ENCODE results near the gene B4GAT1. TPM values are rescaled to one million over a fixed set of nuclear protein-coding genes. Genes with fewer than 3 reads are reported as not detected.
A peak's percentile ranks its signal among the peaks of the same experiment; 100 is the strongest.

B4GAT1 gene
- total and polyA plus RNA-seq, 9 of the 15 experiments (the other 6 are each of a cell fraction or from before 2014, with no cell fraction given), result 0.86 to 9.5 (median 3.8) TPM

GRCh38 chr11:66328302-66329144 lies 18.9 kb downstream of the B4GAT1 start (continued):
- no peak for TF ChIP-seq CEBPZ (IDR thresholded peaks at IDR 0.05; ENCODE audit: borderline replicate concordance, low read depth, low read length)
- peak; percentile 25; the same call in 1 of the 2 replicates for TF ChIP-seq CREB3 (tag; conservative IDR thresholded peaks at IDR 0.05; ENCODE audit: low read depth)
- no peak for TF ChIP-seq ILK (tag; IDR thresholded peaks at IDR 0.05; ENCODE audit: borderline replicate concordance, low read depth)
- no peak for TF ChIP-seq WHSC1 (IDR thresholded peaks at IDR 0.05; ENCODE audit: low read length)
- TF ChIP-seq TARDBP (IDR thresholded peaks at IDR 0.05), result no peak
- TF ChIP-seq BCOR (IDR thresholded peaks at IDR 0.05), result no peak
- TF ChIP-seq CCAR2 (IDR thresholded peaks at IDR 0.05; ENCODE audit: low read depth, low read length), result no peak
- peak; percentile 83 for TF ChIP-seq CTBP1 (IDR thresholded peaks at IDR 0.05; ENCODE audit: borderline replicate concordance)
- no peak for TF ChIP-seq ARID1B (IDR thresholded peaks at IDR 0.05)
- peak; percentile 82 for TF ChIP-seq HINFP (tag; conservative IDR thresholded peaks at IDR 0.05; ENCODE audit: low read depth)
- no peak for TF ChIP-seq ZNF124 (CRISPR knock-in tag; IDR thresholded peaks at IDR 0.05)
- TF ChIP-seq U2AF2 (optimal IDR thresholded peaks at IDR 0.05; ENCODE audit: low read depth, low read length), result no peak
- TF ChIP-seq ZNF785 (CRISPR knock-in tag; IDR thresholded peaks at IDR 0.05), result no peak
- TF ChIP-seq ZNF699 (CRISPR knock-in tag; IDR thresholded peaks at IDR 0.05; ENCODE audit: insufficient replicate concordance), result no peak
- peak; percentile 49; the same call in 1 of the 2 replicates for TF ChIP-seq KLF16 (IDR thresholded peaks at IDR 0.05)
- no peak for TF ChIP-seq STAT5A (IDR thresholded peaks at IDR 0.05; ENCODE audit: borderline replicate concordance, low read length)
- no peak for TF ChIP-seq MAFF (IDR thresholded peaks at IDR 0.05; ENCODE audit: low read length)
- no peak for TF ChIP-seq ZNF239 (CRISPR knock-in tag; IDR thresholded peaks at IDR 0.05)
- TF ChIP-seq MCM5 (IDR thresholded peaks at IDR 0.05; ENCODE audit: low read depth), result no peak
- peak; percentile 24; the same call in 1 of the 2 replicates for TF ChIP-seq TCF3 (CRISPR knock-in tag; IDR thresholded peaks at IDR 0.05)
- no peak for TF ChIP-seq ERF (CRISPR knock-in tag; IDR thresholded peaks at IDR 0.05)
- no peak for TF ChIP-seq SIN3B (IDR thresholded peaks at IDR 0.05; ENCODE audit: low read depth)
- TF ChIP-seq PURB (CRISPR knock-in tag; IDR thresholded peaks at IDR 0.05; ENCODE audit: low read depth), result no peak
- 0 out of 2 replicates have a peak, but pooled peaks have one; percentile 27 for TF ChIP-seq GABPA (tag; conservative IDR thresholded peaks at IDR 0.05; ENCODE audit: low read depth)
- TF ChIP-seq ASH1L (IDR thresholded peaks at IDR 0.05; ENCODE audit: borderline replicate concordance, low read depth, partially characterized antibody), result no peak
